Gastrocnemius medialis (tissue), 4 donors: ENCODE data around the gene UMAD1.

Experiments used
- POLR2A ChIP-seq, 2 donors: fragments of 450-650 bp; IDR thresholded peaks; one replicate each; pipeline ENCODE4 v1.6.1; 2017; ENCODE audit warnings: antibody characterized with exemption in 2 of 2, mild to moderate bottlenecking in 2 of 2, moderate library complexity in 2 of 2
- TF ChIP-seq, protein P1 (sequence below), 5 experiments: fragments of 450-650 bp in 3 of 5; fragments of 200-600 bp in 2 of 5; sonication (generic) in 2 of 5; IDR thresholded peaks in 4 of 5; conservative IDR thresholded peaks in 1 of 5; 1 replicate in 4 of 5; 2 replicates in 1 of 5; pipeline ENCODE4 v1.5.1; 2016 to 2019; ENCODE audit warnings: antibody characterized with exemption in 5 of 5, mild to moderate bottlenecking in 3 of 5, moderate library complexity in 3 of 5

DNA sequence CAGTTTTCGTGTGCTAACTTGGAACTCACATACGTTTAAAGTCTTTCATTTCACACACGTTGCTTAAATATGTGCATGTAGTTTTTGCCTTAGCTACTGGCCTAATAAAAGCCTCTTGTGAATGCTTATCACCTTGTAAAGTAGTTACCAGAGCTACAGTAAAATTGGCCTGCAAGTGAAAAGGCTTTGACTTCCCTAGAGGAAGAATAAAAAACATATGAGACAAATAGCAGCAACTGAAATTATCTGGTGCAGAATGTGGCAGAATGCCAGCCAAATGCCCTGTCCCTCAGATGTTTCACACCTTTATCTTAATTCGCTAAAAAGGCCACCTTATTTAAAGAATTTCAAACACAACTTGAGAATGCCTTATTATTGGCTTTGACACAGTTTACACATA, 105.9 kb downstream of the UMAD1 start:
- TF ChIP-seq, protein P1, sequence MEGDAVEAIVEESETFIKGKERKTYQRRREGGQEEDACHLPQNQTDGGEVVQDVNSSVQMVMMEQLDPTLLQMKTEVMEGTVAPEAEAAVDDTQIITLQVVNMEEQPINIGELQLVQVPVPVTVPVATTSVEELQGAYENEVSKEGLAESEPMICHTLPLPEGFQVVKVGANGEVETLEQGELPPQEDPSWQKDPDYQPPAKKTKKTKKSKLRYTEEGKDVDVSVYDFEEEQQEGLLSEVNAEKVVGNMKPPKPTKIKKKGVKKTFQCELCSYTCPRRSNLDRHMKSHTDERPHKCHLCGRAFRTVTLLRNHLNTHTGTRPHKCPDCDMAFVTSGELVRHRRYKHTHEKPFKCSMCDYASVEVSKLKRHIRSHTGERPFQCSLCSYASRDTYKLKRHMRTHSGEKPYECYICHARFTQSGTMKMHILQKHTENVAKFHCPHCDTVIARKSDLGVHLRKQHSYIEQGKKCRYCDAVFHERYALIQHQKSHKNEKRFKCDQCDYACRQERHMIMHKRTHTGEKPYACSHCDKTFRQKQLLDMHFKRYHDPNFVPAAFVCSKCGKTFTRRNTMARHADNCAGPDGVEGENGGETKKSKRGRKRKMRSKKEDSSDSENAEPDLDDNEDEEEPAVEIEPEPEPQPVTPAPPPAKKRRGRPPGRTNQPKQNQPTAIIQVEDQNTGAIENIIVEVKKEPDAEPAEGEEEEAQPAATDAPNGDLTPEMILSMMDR (IDR thresholded peaks at IDR 0.05 in 4 of 5, conservative IDR thresholded peaks at IDR 0.05 in 1 of 5) = no peak
- no peak for TF ChIP-seq POLR2A (IDR thresholded peaks at IDR 0.05)
